ENCODE results near the gene TRMT2A.

The TRMT2A gene

GRCh38 chr22:20084547-20085413 lies 32.2 kb downstream of the TRMT2A start:
- H3K9me3 ChIP-seq (ENCODE audit: control insufficient read depth, low read length) = no peaks in the 10 kb centered on the region
- no peak for TF ChIP-seq CTCF (IDR thresholded peaks at IDR 0.05)
- no peak overlapping the region for H3K4me3 ChIP-seq (ENCODE audit: low read depth, low read length)
- peaks cover 34% of the 10 kb centered on the region for H3K79me2 ChIP-seq
- H3K36me3 ChIP-seq (ENCODE audit: control insufficient read depth, insufficient read depth, low read length) = no peaks in the 10 kb centered on the region
- H2AFZ ChIP-seq = no peak overlapping the region
- no peak overlapping the region for H3K9ac ChIP-seq
- no peaks in the 10 kb centered on the region for H3K27me3 ChIP-seq (ENCODE audit: control insufficient read depth, insufficient read depth, low read length)
- peaks cover 3% of the 10 kb centered on the region for H3K4me1 ChIP-seq
- H3K4me2 ChIP-seq (ENCODE audit: low read length) = no peak overlapping the region
- H3K27ac ChIP-seq = no peak overlapping the region

- peaks cover 34% of the 10 kb centered on the region for H3K79me2 ChIP-seq
- H3K27me3 ChIP-seq (ENCODE audit: control insufficient read depth, insufficient read depth, low read length) = no peaks in the 10 kb centered on the region
- H3K9me3 ChIP-seq (ENCODE audit: control insufficient read depth, low read length) = no peaks in the 10 kb centered on the region
- no peak overlapping the region for H2AFZ ChIP-seq
- no peak overlapping the region for H3K4me2 ChIP-seq (ENCODE audit: low read length)
- H3K9ac ChIP-seq = no peak overlapping the region
- H3K27ac ChIP-seq = no peak overlapping the region
- no peaks in the 10 kb centered on the region for H3K36me3 ChIP-seq (ENCODE audit: control insufficient read depth, insufficient read depth, low read length)
- H3K4me3 ChIP-seq (ENCODE audit: low read depth, low read length) = no peak overlapping the region
- H3K4me1 ChIP-seq = peaks cover 3% of the 10 kb centered on the region
- no peak for TF ChIP-seq CTCF (IDR thresholded peaks at IDR 0.05)
These were observed 33.0 kb downstream of the TRMT2A start for GRCh38 chr22:20083891-20084546.

GRCh38 chr22:20083157-20083890 lies 33.7 kb downstream of the TRMT2A start:
- no peak overlapping the region for H2AFZ ChIP-seq
- no peak overlapping the region for H3K4me2 ChIP-seq (ENCODE audit: low read length)
- H3K79me2 ChIP-seq = peaks cover 34% of the 10 kb centered on the region
- H3K4me3 ChIP-seq (ENCODE audit: low read depth, low read length) = no peak overlapping the region
- no peak overlapping the region for H3K27ac ChIP-seq
- no peaks in the 10 kb centered on the region for H3K27me3 ChIP-seq (ENCODE audit: control insufficient read depth, insufficient read depth, low read length)
- TF ChIP-seq CTCF (IDR thresholded peaks at IDR 0.05) = no peak
- H3K9me3 ChIP-seq (ENCODE audit: control insufficient read depth, low read length) = no peaks in the 10 kb centered on the region
- no peaks in the 10 kb centered on the region for H3K36me3 ChIP-seq (ENCODE audit: control insufficient read depth, insufficient read depth, low read length)
- H3K9ac ChIP-seq = no peak overlapping the region
- peaks cover 3% of the 10 kb centered on the region for H3K4me1 ChIP-seq

- no peaks in the 10 kb centered on the region for H3K9me3 ChIP-seq (ENCODE audit: control insufficient read depth, low read length)
- peak overlapping the region; percentile 78 for H3K4me3 ChIP-seq (ENCODE audit: low read depth, low read length)
- no peaks in the 10 kb centered on the region for H3K36me3 ChIP-seq (ENCODE audit: control insufficient read depth, insufficient read depth, low read length)
- peak overlapping the region; percentile 72 for H2AFZ ChIP-seq
- H3K27me3 ChIP-seq (ENCODE audit: control insufficient read depth, insufficient read depth, low read length) = no peaks in the 10 kb centered on the region
- peaks cover 22% of the 10 kb centered on the region for H3K79me2 ChIP-seq
- TF ChIP-seq CTCF (IDR thresholded peaks at IDR 0.05) = no peak
- peak overlapping the region; percentile 76 for H3K4me2 ChIP-seq (ENCODE audit: low read length)
- no peak overlapping the region for H3K9ac ChIP-seq
- H3K4me1 ChIP-seq = peaks cover 3% of the 10 kb centered on the region
- peak overlapping the region; percentile 57 for H3K27ac ChIP-seq
These were observed 36.0 kb downstream of the TRMT2A start for GRCh38 chr22:20080776-20081654.

Data from parathyroid adenoma (tissue), 2 donors.